Upper lobe of left lung (tissue), 6 donors: Measurements from ENCODE around the gene CCL22. TPM values are rescaled to one million over a fixed set of nuclear protein-coding genes. Genes with fewer than 3 reads are reported as not detected.

Experiments used
- ATAC-seq, 2 donors: fragments of 200-7000 bp; cut with Tn5 transposase; one replicate each; pipeline ENCODE4 v1.9.1; 2022; ENCODE audit warnings: mild to moderate bottlenecking in 2 of 2, moderate library complexity in 2 of 2; ENCODE audit not compliant: low FRiP score in 2 of 2
- DNase-seq, 2 donors: peaks; one replicate each; pipeline ENCODE4 v3.0.0-alpha.2; 2019 to 2020
- H3K27ac ChIP-seq, 4 donors: fragments of 200-600 bp; sonication (generic); one replicate each; pipeline ENCODE4 v1.5.1; 2016 to 2019
- H3K27me3 ChIP-seq, 4 donors: fragments of 200-600 bp; sonication (generic); one replicate each; pipeline ENCODE4 v1.5.1; 2017 to 2019
- H3K36me3 ChIP-seq, 4 donors: fragments of 200-600 bp; sonication (generic); one replicate each; pipeline ENCODE4 v1.5.1; 2016 to 2019
- H3K4me1 ChIP-seq, 4 donors: fragments of 200-600 bp; sonication (generic); one replicate each; pipeline ENCODE4 v1.5.1; 2018 to 2019
- H3K4me3 ChIP-seq, 4 donors: fragments of 200-600 bp; sonication (generic); one replicate each; pipeline ENCODE4 v1.5.1; 2017 to 2019; ENCODE audit warnings: mild to moderate bottlenecking in 2 of 4, moderate library complexity in 1 of 4
- H3K9me3 ChIP-seq, 4 donors: fragments of 200-600 bp; sonication (generic); one replicate each; pipeline ENCODE4 v1.5.1; 2018 to 2019
- EP300 ChIP-seq, 4 donors: sonication (generic); formaldehyde crosslinking; IDR thresholded peaks; one replicate each; pipeline ENCODE4 v1.5.1; 2017; ENCODE audit warnings: antibody characterized with exemption in 4 of 4, control low read depth in 2 of 4
- POLR2A ChIP-seq, 4 donors: fragments of 450-650 bp; IDR thresholded peaks; one replicate each; pipeline ENCODE4 v1.5.1; 2016 to 2017; ENCODE audit warnings: antibody characterized with exemption in 4 of 4, mild to moderate bottlenecking in 2 of 4
- POLR2AphosphoS5 ChIP-seq, 2 donors: sonication (generic); formaldehyde crosslinking; IDR thresholded peaks; one replicate each; pipeline ENCODE4 v1.5.1; 2017; ENCODE audit warnings: antibody characterized with exemption in 2 of 2
- WGBS, 2 donors: methylation state at CpG; one replicate each; pipeline ENCODE4 v1.1.5; 2017 to 2018; 5-methylcytosine and 5-hydroxymethylcytosine counted together
- total RNA-seq, 6 donors: library from RNA; depleted of rRNA in 4 of 6; stranded (reverse); fragments of >200 nt in 4 of 6; gene quantifications; one replicate each; pipeline versions ENCODE4 v1.1.0 to v1.2.1, GENCODE V29; 2016 to 2021
- TF ChIP-seq, protein P1 (sequence below), 6 experiments: fragments of 450-650 bp in 4 of 6; fragments of 200-600 bp in 2 of 6; sonication (generic) in 2 of 6; IDR thresholded peaks; one replicate each; pipeline ENCODE4 v1.5.1; 2016 to 2019; ENCODE audit warnings: antibody characterized with exemption in 6 of 6
- donor health status: DM: no; HTN: no; CAD: no; lungs with moderate emphysema.
- donor health status: DM: no; HTN: yes; CAD: no; lungs with severe emphysema.

CCL22 gene
- total RNA-seq, 6 donors from 2014 or later, result 0.39 to 4.7 (median 0.71) TPM; not detected in 2

DNA sequence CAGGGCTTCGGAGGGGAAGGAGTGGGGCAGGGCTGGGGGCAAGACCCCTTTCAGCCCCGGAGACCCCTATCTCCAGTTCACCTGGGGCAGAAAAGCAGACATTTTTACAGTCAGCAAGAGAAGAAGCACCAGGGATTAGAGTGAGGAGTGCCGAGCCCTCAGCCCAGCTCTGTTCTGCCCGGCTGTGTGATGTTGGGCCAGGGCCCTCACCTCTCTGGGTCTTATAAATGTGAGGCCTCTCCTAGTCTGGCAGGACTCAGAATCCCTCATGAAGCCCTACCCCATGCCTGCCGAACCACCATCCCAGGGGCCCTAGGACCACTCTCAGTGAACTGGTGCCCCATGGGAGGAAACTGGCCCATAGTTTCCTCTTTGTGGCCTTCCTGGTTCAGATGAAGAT lies 26.5 kb downstream of the CCL22 start:
- no peak overlapping the region for H3K4me3 ChIP-seq
- 74 to 88% methylated on average over 3 to 5 of the region's 5 CpGs for WGBS, 2 donors
- no peaks in the 10 kb centered on the region for H3K27me3 ChIP-seq
- TF ChIP-seq POLR2AphosphoS5 (IDR thresholded peaks at IDR 0.05) (no peak), POLR2A (IDR thresholded peaks at IDR 0.05) (no peak), EP300 (IDR thresholded peaks at IDR 0.05) (no peak)
- TF ChIP-seq, protein P1, sequence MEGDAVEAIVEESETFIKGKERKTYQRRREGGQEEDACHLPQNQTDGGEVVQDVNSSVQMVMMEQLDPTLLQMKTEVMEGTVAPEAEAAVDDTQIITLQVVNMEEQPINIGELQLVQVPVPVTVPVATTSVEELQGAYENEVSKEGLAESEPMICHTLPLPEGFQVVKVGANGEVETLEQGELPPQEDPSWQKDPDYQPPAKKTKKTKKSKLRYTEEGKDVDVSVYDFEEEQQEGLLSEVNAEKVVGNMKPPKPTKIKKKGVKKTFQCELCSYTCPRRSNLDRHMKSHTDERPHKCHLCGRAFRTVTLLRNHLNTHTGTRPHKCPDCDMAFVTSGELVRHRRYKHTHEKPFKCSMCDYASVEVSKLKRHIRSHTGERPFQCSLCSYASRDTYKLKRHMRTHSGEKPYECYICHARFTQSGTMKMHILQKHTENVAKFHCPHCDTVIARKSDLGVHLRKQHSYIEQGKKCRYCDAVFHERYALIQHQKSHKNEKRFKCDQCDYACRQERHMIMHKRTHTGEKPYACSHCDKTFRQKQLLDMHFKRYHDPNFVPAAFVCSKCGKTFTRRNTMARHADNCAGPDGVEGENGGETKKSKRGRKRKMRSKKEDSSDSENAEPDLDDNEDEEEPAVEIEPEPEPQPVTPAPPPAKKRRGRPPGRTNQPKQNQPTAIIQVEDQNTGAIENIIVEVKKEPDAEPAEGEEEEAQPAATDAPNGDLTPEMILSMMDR (IDR thresholded peaks at IDR 0.05), result no peak
- no peaks in the 10 kb centered on the region for H3K9me3 ChIP-seq
- DNase-seq (no peak), ATAC-seq (no peak)
- peaks cover 0 to 21% (median 7%) of the 10 kb centered on the region in 4 donors for H3K36me3 ChIP-seq
- H3K27ac ChIP-seq, result peak overlapping the region in 2 of 4 donors; percentile 12 to 61
- peaks cover 18 to 32% (median 24%) of the 10 kb centered on the region in 4 donors for H3K4me1 ChIP-seq

DNA sequence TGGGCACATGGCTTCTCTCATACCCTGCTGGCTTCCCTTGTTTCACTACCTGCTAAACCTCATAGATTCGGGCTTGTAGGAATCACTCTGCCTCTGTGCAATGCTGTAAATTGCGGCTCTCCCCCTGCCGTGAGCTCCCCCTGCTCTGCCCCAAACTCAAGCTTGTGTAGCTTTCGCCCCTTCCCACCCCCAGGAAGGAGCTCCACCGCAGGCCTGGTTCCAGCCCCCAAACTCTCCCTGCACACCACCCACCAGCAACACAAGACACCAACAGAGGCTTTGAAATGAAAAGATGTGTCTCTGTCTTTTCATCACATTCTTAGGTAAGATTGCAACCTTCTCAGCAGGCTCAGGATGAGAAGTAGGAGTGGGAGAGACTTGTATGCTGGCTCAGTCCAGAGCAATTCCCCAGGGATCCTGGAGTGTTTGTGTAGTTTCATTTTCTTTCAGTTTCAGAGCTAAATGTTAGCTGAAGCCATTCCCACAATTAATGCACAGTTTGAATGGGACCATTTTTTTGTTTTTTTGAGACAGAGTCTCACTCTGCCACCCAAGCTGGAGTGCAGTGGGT lies 27.9 kb downstream of the CCL22 start:
- Histone ChIP-seq H3K27ac (no peak overlapping the region), H3K36me3 (peaks cover 0 to 21% (median 7%) of the 10 kb centered on the region in 4 donors), H3K4me1 (peaks cover 17 to 28% (median 23%) of the 10 kb centered on the region in 4 donors), H3K27me3 (no peaks in the 10 kb centered on the region), H3K4me3 (no peak overlapping the region), H3K9me3 (no peaks in the 10 kb centered on the region)
- no peak for TF ChIP-seq EP300 (IDR thresholded peaks at IDR 0.05)
- TF ChIP-seq POLR2A (IDR thresholded peaks at IDR 0.05), result no peak
- no peak for TF ChIP-seq POLR2AphosphoS5 (IDR thresholded peaks at IDR 0.05)
- TF ChIP-seq, protein P1 (IDR thresholded peaks at IDR 0.05), result no peak
- WGBS, 2 donors, result 87 to 88% methylated on average over 5 of the region's 5 CpGs
- no peak for DNase-seq
- no peak for ATAC-seq

DNA sequence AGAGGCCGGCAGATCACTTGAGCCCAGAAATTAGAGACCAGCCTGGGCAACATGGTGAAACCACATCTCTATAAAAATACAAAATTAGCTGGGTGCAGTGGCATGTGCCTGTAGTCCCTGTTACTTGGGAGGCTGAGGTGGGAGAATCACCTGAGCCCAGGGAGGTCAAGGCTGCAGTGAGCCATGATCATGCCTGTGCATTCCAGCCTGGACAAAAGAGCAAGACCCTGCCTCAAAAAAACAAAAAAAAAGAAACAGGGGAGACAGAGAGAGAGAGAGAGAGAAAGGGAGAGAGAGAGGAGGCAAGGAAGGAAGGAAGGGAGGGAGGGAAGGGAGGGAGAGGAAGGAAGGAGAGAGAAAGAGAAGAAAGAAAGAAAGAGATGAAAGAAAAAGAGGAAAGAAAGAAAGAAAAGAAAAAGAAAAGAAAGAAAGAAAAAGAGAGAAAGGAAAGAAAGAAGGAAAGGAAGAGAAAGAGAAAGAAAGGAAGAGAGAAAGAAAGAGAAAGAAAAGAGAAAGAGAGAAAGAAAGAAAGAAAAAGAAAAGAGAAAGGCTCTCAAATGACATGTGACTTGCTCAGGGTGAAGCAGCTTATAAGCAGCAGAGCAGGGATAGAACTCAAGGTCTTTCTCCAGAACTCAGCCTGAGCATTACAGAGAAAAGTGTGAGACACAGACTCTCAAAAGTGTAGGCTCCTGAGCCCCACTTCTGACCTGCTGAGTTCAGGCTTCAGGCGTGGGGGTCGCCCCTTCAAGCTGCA lies 29.2 kb downstream of the CCL22 start:
- TF ChIP-seq POLR2A (IDR thresholded peaks at IDR 0.05) (no peak), POLR2AphosphoS5 (IDR thresholded peaks at IDR 0.05) (no peak), EP300 (IDR thresholded peaks at IDR 0.05) (no peak)
- ATAC-seq, result no peak
- WGBS, 2 donors, result 69 to 78% methylated on average over 3 of the region's 3 CpGs
- peaks cover 0 to 8% (median 0%) of the 10 kb centered on the region in 4 donors for H3K36me3 ChIP-seq
- H3K4me1 ChIP-seq, result peaks cover 17 to 26% (median 22%) of the 10 kb centered on the region in 4 donors
- H3K27ac ChIP-seq, result peak overlapping the region in 2 of 4 donors; percentile 10 to 40
- no peak overlapping the region for H3K4me3 ChIP-seq
- H3K9me3 ChIP-seq, result no peaks in the 10 kb centered on the region
- DNase-seq, result no peak
- no peaks in the 10 kb centered on the region for H3K27me3 ChIP-seq

DNA sequence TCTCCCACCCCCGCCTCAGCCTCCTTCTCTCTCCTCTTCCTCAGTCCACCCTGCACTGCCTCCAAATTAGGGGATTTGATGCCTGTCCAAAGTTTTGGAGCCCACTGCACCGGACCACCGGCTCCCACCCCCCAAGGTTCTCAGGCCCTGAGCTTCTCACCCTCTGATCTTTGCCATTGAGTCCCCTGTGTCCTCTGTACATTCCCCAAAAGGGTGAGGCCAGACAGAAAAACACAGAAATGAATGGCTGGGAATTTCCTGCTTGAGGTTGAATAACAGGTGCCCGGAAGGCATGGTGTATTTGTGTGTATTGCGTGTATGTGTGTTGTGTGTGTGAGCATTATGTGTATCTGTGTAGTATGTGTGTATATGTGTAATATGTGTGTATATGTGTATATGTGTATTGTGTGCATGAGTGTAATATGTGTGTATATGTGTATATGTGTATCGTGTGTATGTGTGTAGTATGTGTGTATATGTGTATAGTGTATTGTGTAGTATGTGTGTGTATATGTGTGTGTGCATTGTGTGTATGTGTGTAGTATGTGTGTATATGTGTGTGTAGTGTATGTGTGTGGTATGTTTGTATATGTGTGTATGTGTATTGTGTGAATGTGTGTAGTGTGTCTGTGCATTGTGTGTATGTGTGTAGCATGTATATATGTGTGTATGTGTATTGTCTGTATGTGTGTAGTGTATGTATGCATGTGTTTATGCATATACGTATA lies 29.9 kb downstream of the CCL22 start:
- H3K27ac ChIP-seq, result peak overlapping the region in 2 of 4 donors; percentile 10 to 40
- ATAC-seq, result peak in 1 of 2 donors; percentile 47
- DNase-seq, result peak in 1 of 2 donors; percentile 50

More for the DNA sequence above, 29.9 kb downstream of the CCL22 start:
- Histone ChIP-seq H3K4me1 (peaks cover 15 to 26% (median 20%) of the 10 kb centered on the region in 4 donors), H3K27me3 (no peaks in the 10 kb centered on the region), H3K4me3 (no peak overlapping the region), H3K9me3 (no peaks in the 10 kb centered on the region), H3K36me3 (peaks cover 0 to under 1% (median 0%) of the 10 kb centered on the region in 4 donors)
- TF ChIP-seq POLR2A (IDR thresholded peaks at IDR 0.05) (no peak), POLR2AphosphoS5 (IDR thresholded peaks at IDR 0.05) (no peak), EP300 (IDR thresholded peaks at IDR 0.05) (no peak)
- TF ChIP-seq, protein P1 (IDR thresholded peaks at IDR 0.05), result no peak
- WGBS, 2 donors, result 48 to 61% methylated on average over 7 of the region's 7 CpGs
